T-cell (primary cell): ENCODE measurements around the gene GALNT6. TPM values are rescaled to one million over a fixed set of nuclear protein-coding genes. Genes with fewer than 3 reads are reported as not detected.

Experiments
- ATAC-seq, 4 experiments: fragments of 200-7000 bp in 3 of 4; fragments of 150-1000 bp in 1 of 4; cut with Tn5 transposase; replicated peaks in 1 of 4; 1 replicate in 3 of 4; 2 replicates in 1 of 4; pipeline ENCODE4 v1.10.0; 2021; ENCODE audit warnings: moderate library complexity in 3 of 4, mild to moderate bottlenecking in 2 of 4, moderate number of reproducible peaks in 1 of 4
- CTCF ChIA-PET, 2 donors: fragments of 300-600 bp; sonication (Branson Sonifier 250); formaldehyde crosslinking; loops; one replicate each; lab custom pipeline; 2022; ENCODE audit warnings: antibody characterized with exemption in 2 of 2; lab: Charles Lee
- POLR2A ChIA-PET, 2 donors: fragments of 300-600 bp; sonication (Branson Sonifier 250); formaldehyde crosslinking; loops; one replicate each; lab custom pipeline; 2022; ENCODE audit warnings: antibody characterized with exemption in 2 of 2; lab: Charles Lee
- DNase-seq, 35 experiments: peaks; one replicate each; pipeline versions ENCODE4 v3.0.0 to v3.0.0-alpha.2; 2013 to 2023
- H3K27ac ChIP-seq: one replicate; pipeline ENCODE4 v1.5.1; 2013; ENCODE audit warnings: low read length
- H3K27me3 ChIP-seq, 2 experiments: replicated peaks in 1 of 2; 1 replicate in 1 of 2; 2 replicates in 1 of 2; pipeline versions ENCODE4 v1.6.1 to v1.7.0; 2013; ENCODE audit warnings: low read length in 1 of 2, mixed read lengths in 1 of 2; ENCODE audit not compliant: control insufficient read depth in 2 of 2, insufficient read depth in 2 of 2; ENCODE audit errors: extremely low read depth in 1 of 2
- H3K36me3 ChIP-seq, 2 donors: 1 replicate in 1 of 2; 2 replicates in 1 of 2; pipeline versions ENCODE4 v1.6.1 to v1.7.0; 2013; ENCODE audit warnings: low read length in 1 of 2; ENCODE audit not compliant: control insufficient read depth in 2 of 2, insufficient read depth in 1 of 2; ENCODE audit errors: extremely low read depth in 1 of 2
- H3K4me1 ChIP-seq, 2 experiments: 1 replicate in 1 of 2; 2 replicates in 1 of 2; pipeline versions ENCODE4 v1.6.1 to v1.7.0; 2013; ENCODE audit warnings: low read length in 2 of 2, mixed read lengths in 1 of 2; ENCODE audit not compliant: insufficient read depth in 2 of 2, control insufficient read depth in 1 of 2; ENCODE audit errors: extremely low read depth in 1 of 2
- H3K4me3 ChIP-seq, 2 donors: 1 replicate in 1 of 2; 2 replicates in 1 of 2; pipeline versions ENCODE4 v1.5.1 to v1.7.0; 2013; ENCODE audit warnings: mild to moderate bottlenecking in 2 of 2, low read length in 1 of 2, moderate library complexity in 1 of 2; ENCODE audit not compliant: control insufficient read depth in 1 of 2; ENCODE audit errors: extremely low read depth in 1 of 2
- H3K9me3 ChIP-seq: 2 replicates; pipeline ENCODE4 v1.7.0; 2013
- H3K27ac Mint-ChIP-seq, 2 donors: one replicate each; pipeline ENCODE4 v1.8.0; 2020 to 2021; ENCODE audit warnings: mild to moderate bottlenecking in 2 of 2, mixed read lengths in 2 of 2
- H3K27me3 Mint-ChIP-seq, 2 donors: one replicate each; pipeline ENCODE4 v1.8.0; 2021 to 2022; ENCODE audit warnings: mixed read lengths in 2 of 2
- H3K36me3 Mint-ChIP-seq: one replicate; pipeline ENCODE4 v1.8.0; 2021; ENCODE audit warnings: mixed read lengths
- H3K4me1 Mint-ChIP-seq, 3 donors: one replicate each; pipeline ENCODE4 v1.8.0; 2020 to 2022; ENCODE audit warnings: mixed read lengths in 3 of 3, mild to moderate bottlenecking in 1 of 3
- H3K4me3 Mint-ChIP-seq, 3 donors: one replicate each; pipeline ENCODE4 v1.8.0; 2020 to 2022; ENCODE audit warnings: mild to moderate bottlenecking in 3 of 3, mixed read lengths in 3 of 3, moderate library complexity in 3 of 3
- H3K9me3 Mint-ChIP-seq, 3 donors: one replicate each; pipeline ENCODE4 v1.8.0; 2020 to 2022; ENCODE audit warnings: mixed read lengths in 3 of 3
- WGBS: methylation state at CpG from one replicate; pipeline ENCODE4 v1.1.5; 2013; ENCODE audit warnings: missing lambda C conversion rate; ENCODE audit not compliant: insufficient coverage; 5-methylcytosine and 5-hydroxymethylcytosine counted together
- total RNA-seq, 35 experiments: library from RNA in 6 of 35; stranded (reverse) in 6 of 35; fragments of 120-200 nt in 1 of 35; gene quantifications; one replicate each; pipeline versions ENCODE4 v1.2.1 to v1.2.4 and lab custom pipeline; 2013 to 2026

Gene GALNT6
- total RNA-seq, 5 donors from 2014 or later (not counting 1 experiment from before 2014, with no cell fraction given), result 5.3 to 19.6 (median 7.9) TPM

DNA sequence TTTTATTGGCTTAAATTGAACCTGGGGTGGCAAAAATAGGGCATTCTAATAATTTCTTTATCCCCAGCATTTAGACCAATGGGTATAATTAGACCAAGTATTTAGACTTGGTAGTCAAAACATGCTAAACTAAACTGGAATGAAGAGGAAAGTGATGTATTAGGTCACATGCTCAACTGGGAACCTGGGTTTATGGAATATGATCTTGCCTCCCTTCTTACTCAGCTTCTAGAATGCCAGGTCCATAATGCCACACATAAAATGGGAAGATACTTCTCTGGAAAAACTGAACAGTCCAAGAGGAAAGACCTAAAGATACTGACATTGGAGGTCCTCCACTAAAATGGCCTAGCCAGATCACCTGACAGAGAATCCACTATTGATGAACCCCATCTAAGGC lies 61.0 kb downstream of the GALNT6 start:
- Histone ChIP-seq H3K27ac (peak overlapping the region; percentile 70), H3K4me1 (peaks cover 43 to 56% of the 10 kb centered on the region in 2 experiments), H3K27me3 (no peaks in the 10 kb centered on the region), H3K9me3 (no peaks in the 10 kb centered on the region), H3K4me3 (peak overlapping the region in 1 of 2 donors; percentile 31), H3K36me3 (no peaks in the 10 kb centered on the region)
- ATAC-seq, result no peak
- ChIA-PET POLR2A (interaction anchor here (0.6 to 1.0 kb wide), 7 partner anchors 9 to 1341 kb away, joined by 3 to 9 read pairs (median 4); no protein-coding TSS in a partner anchor), CTCF (interaction anchor here (0.6 to 1.6 kb wide), 7 partner anchors 8 to 55 kb away, joined by 3 to 10 read pairs (median 4); no protein-coding TSS in a partner anchor)
- DNase-seq, result no peak
- Mint-ChIP-seq H3K36me3 (no peaks in the 10 kb centered on the region), H3K27me3 (no peaks in the 10 kb centered on the region), H3K4me1 (peaks cover 60 to 78% (median 67%) of the 10 kb centered on the region in 3 donors), H3K4me3 (peak overlapping the region; percentile 11 to 71 (median 53)), H3K9me3 (no peaks in the 10 kb centered on the region), H3K27ac (peak overlapping the region; percentile 87 to 89)

DNA sequence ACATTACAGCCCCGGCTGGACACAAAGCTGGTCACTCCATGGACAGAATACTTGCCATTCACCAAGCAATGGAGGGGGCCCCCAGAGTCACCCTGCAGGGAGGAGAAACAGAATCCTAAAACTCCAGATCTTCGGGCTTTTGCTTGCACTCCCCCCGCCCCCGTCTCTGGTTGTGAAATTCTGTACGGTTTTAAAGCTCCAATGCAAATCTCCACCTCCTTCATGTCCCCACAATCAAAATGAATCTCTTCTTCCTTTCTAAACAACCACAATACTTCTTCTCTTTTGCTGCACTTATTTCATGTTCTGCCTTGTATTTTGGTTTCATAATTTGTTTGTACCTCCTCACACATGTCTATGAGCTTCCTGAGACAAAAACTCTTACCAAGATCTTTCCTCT lies 61.5 kb downstream of the GALNT6 start:
- H3K9me3 Mint-ChIP-seq, result no peaks in the 10 kb centered on the region
- Histone ChIP-seq H3K4me3 (peak overlapping the region; percentile 31 to 79), H3K27ac (peak overlapping the region; percentile 70), H3K36me3 (no peaks in the 10 kb centered on the region), H3K9me3 (no peaks in the 10 kb centered on the region), H3K4me1 (peaks cover 44 to 61% of the 10 kb centered on the region in 2 experiments), H3K27me3 (no peaks in the 10 kb centered on the region)
- peak overlapping the region; percentile 11 to 71 (median 53) for H3K4me3 Mint-ChIP-seq
- H3K27ac Mint-ChIP-seq, result peak overlapping the region; percentile 87 to 89
- peak; percentile 48 to 74 (median 54) for ATAC-seq
- CTCF ChIA-PET, result interaction anchor here (0.6 to 1.6 kb wide), 7 partner anchors 9 to 54 kb away, joined by 3 to 10 read pairs (median 4); no protein-coding TSS in a partner anchor
- H3K4me1 Mint-ChIP-seq, result peaks cover 64 to 78% (median 71%) of the 10 kb centered on the region in 3 donors
- H3K27me3 Mint-ChIP-seq, result no peaks in the 10 kb centered on the region
- WGBS, result 25% methylated on average over 4 of the region's 5 CpGs
- POLR2A ChIA-PET, result interaction anchor here (0.6 to 1.0 kb wide), 7 partner anchors 8 to 1340 kb away, joined by 3 to 9 read pairs (median 4); no protein-coding TSS in a partner anchor
- H3K36me3 Mint-ChIP-seq, result no peaks in the 10 kb centered on the region
- peak in 2 of 35 experiments; percentile 14 to 33 for DNase-seq

DNA sequence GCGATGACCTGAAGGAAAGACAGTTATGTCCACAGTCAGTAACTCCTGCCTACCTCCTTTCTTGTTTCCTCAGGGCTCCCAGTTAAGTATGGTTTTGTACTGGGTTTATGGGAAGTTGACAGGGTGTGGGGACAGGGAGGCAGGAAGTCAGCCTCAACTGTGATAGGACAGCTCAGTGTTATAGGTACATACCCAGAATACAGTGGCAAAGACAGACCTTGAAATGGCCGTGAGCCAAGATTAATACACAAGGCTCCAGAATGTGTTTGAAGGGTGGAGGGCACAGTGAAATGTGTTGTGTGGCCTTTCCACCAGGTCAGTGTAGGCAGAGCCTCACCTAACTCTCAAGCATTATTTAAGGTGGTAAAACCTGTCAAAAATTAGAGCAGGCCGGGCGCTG lies 62.6 kb downstream of the GALNT6 start:
- Mint-ChIP-seq H3K4me3 (peak overlapping the region in 1 of 3 donors; percentile 71), H3K27me3 (no peaks in the 10 kb centered on the region), H3K27ac (peak overlapping the region; percentile 87 to 89), H3K36me3 (no peaks in the 10 kb centered on the region), H3K9me3 (no peaks in the 10 kb centered on the region), H3K4me1 (peaks cover 65 to 75% (median 71%) of the 10 kb centered on the region in 3 donors)
- ChIA-PET CTCF (interaction anchor here in 1 of 2 donors (1.3 kb wide), 1 partner anchor 12 kb away, joined by 3 read pairs; no protein-coding TSS in a partner anchor), POLR2A (no interaction called here)
- DNase-seq (no peak), ATAC-seq (no peak)
- WGBS, result 100% methylated on average over 2 of the region's 4 CpGs
- peaks cover 47 to 72% of the 10 kb centered on the region in 2 experiments for H3K4me1 ChIP-seq
- peak overlapping the region; percentile 70 for H3K27ac ChIP-seq
- H3K36me3 ChIP-seq, result no peaks in the 10 kb centered on the region
- H3K4me3 ChIP-seq, result peak overlapping the region in 1 of 2 donors; percentile 79
- no peaks in the 10 kb centered on the region for H3K9me3 ChIP-seq
- H3K27me3 ChIP-seq, result no peaks in the 10 kb centered on the region

DNA sequence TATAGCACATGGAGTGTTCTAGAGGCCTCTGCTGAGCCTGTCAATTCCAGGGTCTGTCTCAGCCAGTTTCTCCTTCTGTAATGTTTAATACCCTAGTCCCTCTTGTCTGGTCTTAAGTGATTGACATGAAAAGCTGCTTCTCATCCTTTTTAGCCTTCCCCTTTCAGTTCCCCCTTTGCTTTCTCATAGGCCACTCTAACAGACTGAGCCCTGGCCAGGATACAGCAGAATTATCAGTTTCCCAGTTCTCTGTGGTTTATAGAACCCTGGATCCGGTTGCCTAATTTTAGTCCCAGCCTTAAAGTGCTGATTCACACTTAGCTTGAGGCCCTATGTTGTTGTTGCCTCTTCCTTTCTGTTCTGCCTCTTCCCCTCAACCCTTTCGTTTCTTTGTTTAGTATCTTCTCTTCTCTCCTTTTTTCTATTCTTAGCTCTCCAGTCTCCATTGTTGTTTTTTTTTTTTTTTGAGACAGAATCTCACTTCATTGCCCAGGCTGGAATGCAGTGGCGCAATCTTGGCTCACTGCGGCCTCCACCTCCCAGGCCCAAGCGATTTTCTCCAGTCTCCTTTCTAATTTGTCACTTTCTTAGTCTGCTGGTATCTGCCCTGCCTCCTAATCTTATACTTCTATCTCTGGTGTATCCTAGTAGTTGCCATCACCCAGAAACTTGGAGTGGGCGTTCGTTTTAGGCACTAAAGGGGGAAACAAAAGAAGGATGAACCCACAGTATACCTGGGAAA lies 64.3 kb downstream of the GALNT6 start:
- ChIA-PET CTCF (interaction anchor here (1.3 to 1.6 kb wide), 2 partner anchors 14 kb away, joined by 3 to 6 read pairs; no protein-coding TSS in a partner anchor), POLR2A (interaction anchor here (0.7 to 1.6 kb wide), 2 partner anchors 8 to 16 kb away, joined by 3 to 5 read pairs; no protein-coding TSS in a partner anchor)
- ATAC-seq, result no peak
- H3K27me3 ChIP-seq, result no peaks in the 10 kb centered on the region
- H3K9me3 ChIP-seq, result no peaks in the 10 kb centered on the region
- peak in 1 of 35 experiments; percentile 32 for DNase-seq
- Mint-ChIP-seq H3K9me3 (no peaks in the 10 kb centered on the region), H3K4me1 (peaks cover 81 to 90% (median 85%) of the 10 kb centered on the region in 3 donors), H3K27me3 (no peaks in the 10 kb centered on the region), H3K27ac (peak overlapping the region; percentile 87 to 98), H3K36me3 (peaks cover 14% of the 10 kb centered on the region), H3K4me3 (peak overlapping the region; percentile 49 to 71 (median 54))
- H3K27ac ChIP-seq, result peak overlapping the region; percentile 58
- H3K4me3 ChIP-seq, result no peak overlapping the region
- H3K36me3 ChIP-seq, result peaks cover 0 to 3% of the 10 kb centered on the region in 2 donors
- WGBS, result 5% methylated on average over 2 of the region's 7 CpGs
- peaks cover 50 to 80% of the 10 kb centered on the region in 2 experiments for H3K4me1 ChIP-seq

DNA sequence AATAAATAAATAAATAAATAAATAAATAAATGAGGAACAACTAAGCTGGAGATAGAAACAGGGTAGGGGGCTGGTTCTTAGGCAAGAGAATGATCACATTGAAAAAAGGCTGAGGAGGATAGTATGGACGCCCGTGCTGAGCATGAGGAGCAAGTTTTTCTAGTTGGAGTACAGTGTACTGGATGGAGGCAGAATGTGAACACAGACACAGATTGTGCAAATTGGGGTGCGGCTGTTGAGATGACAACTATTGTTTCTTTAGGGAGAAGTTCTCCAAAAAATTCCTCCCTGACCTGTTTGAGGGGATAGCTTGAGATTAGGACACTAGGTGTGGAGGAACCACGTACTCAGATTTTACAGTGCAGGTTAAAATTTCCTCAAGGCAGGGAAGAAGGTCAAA lies 66.3 kb downstream of the GALNT6 start:
- peak overlapping the region; percentile 90 to 98 for H3K27ac Mint-ChIP-seq
- no peaks in the 10 kb centered on the region for H3K9me3 Mint-ChIP-seq
- peak overlapping the region; percentile 64 to 96 (median 65) for H3K4me3 Mint-ChIP-seq
- no peaks in the 10 kb centered on the region for H3K27me3 Mint-ChIP-seq
- Histone ChIP-seq H3K36me3 (peaks cover 0 to 7% of the 10 kb centered on the region in 2 donors), H3K27ac (peak overlapping the region; percentile 93), H3K9me3 (no peaks in the 10 kb centered on the region), H3K4me3 (no peak overlapping the region), H3K27me3 (no peaks in the 10 kb centered on the region), H3K4me1 (peaks cover 60 to 89% of the 10 kb centered on the region in 2 experiments)
- DNase-seq (no peak), ATAC-seq (no peak)
- H3K36me3 Mint-ChIP-seq, result peaks cover 23% of the 10 kb centered on the region
- CTCF ChIA-PET, result no interaction called here
- 100% methylated on average over 2 of the region's 4 CpGs for WGBS
- POLR2A ChIA-PET, result interaction anchor here in 1 of 2 donors (0.6 kb wide), 1 partner anchor 15 kb away, joined by 8 read pairs; no protein-coding TSS in a partner anchor
- peaks cover 90 to 93% (median 91%) of the 10 kb centered on the region in 3 donors for H3K4me1 Mint-ChIP-seq
